Loucy (cell line): ENCODE data around the gene PLA2G12A.
A peak's percentile ranks its signal among the peaks of the same experiment; 100 is the strongest.

Experiments
- H2AFZ ChIP-seq: fragments of 200-600 bp; sonication (generic); 2 replicates; pipeline ENCODE4 v1.6.0; 2016; ENCODE audit warnings: antibody characterized with exemption, mild to moderate bottlenecking, low read length, moderate library complexity
- H3F3A ChIP-seq: fragments of 200-600 bp; 2 replicates; pipeline ENCODE4 v1.6.0; 2016; ENCODE audit warnings: antibody characterized with exemption, low read depth, mild to moderate bottlenecking
- H3K27me3 ChIP-seq: fragments of 200-600 bp; sonication (generic); 2 replicates; pipeline ENCODE4 v1.6.1; 2014; ENCODE audit warnings: low read length, mild to moderate bottlenecking; ENCODE audit not compliant: insufficient read depth, poor library complexity, severe bottlenecking
- H3K36me3 ChIP-seq: fragments of 200-600 bp; sonication (generic); 2 replicates; pipeline ENCODE4 v1.6.1; 2016; ENCODE audit warnings: low read length; ENCODE audit not compliant: insufficient read depth
- H3K4me1 ChIP-seq: fragments of 200-600 bp; sonication (generic); 2 replicates; pipeline ENCODE4 v1.5.1; 2014; ENCODE audit warnings: low read length, mild to moderate bottlenecking; ENCODE audit not compliant: insufficient read depth, poor library complexity, severe bottlenecking
- H3K4me2 ChIP-seq: fragments of 200-600 bp; sonication (generic); 2 replicates; pipeline ENCODE4 v1.6.0; 2014; ENCODE audit warnings: antibody characterized with exemption, low read length, low read depth, mild to moderate bottlenecking; ENCODE audit not compliant: poor library complexity, severe bottlenecking
- H3K4me3 ChIP-seq: fragments of 200-600 bp; sonication (generic); 2 replicates; pipeline ENCODE4 v1.5.1; 2014; ENCODE audit warnings: low read length, mild to moderate bottlenecking, mixed read lengths; ENCODE audit not compliant: poor library complexity, severe bottlenecking
- H3K79me2 ChIP-seq: fragments of 200-600 bp; sonication (generic); 2 replicates; pipeline ENCODE4 v1.6.1; 2014; ENCODE audit warnings: low read length; ENCODE audit not compliant: insufficient read depth
- H3K9ac ChIP-seq: fragments of 200-600 bp; sonication (generic); 2 replicates; pipeline ENCODE4 v1.6.0; 2014; ENCODE audit warnings: mild to moderate bottlenecking, low read depth, low read length, moderate library complexity; ENCODE audit not compliant: poor library complexity, severe bottlenecking
- H3K9me2 ChIP-seq: fragments of 200-600 bp; sonication (generic); replicated peaks from 2 replicates; pipeline ENCODE4 v1.6.1; 2016; ENCODE audit warnings: low read depth, low read length, mixed read lengths
- H3K9me3 ChIP-seq: fragments of 200-600 bp; sonication (generic); 2 replicates; pipeline ENCODE4 v1.6.1; 2014; ENCODE audit warnings: mild to moderate bottlenecking, antibody characterized with exemption, low read length, low read depth; ENCODE audit not compliant: insufficient read depth
- H4K20me1 ChIP-seq: fragments of 200-600 bp; sonication (generic); 2 replicates; pipeline ENCODE4 v1.6.0; 2014; ENCODE audit warnings: antibody characterized with exemption, low read length, mild to moderate bottlenecking; ENCODE audit not compliant: insufficient read depth, poor library complexity, severe bottlenecking
- EZH2phosphoT487 ChIP-seq: fragments of 200-600 bp; IDR thresholded peaks from 2 replicates; pipeline ENCODE4 v1.6.1; 2018; ENCODE audit warnings: antibody characterized with exemption, mild to moderate bottlenecking, moderate library complexity, borderline replicate concordance
- TF ChIP-seq, protein P1 (sequence below): fragments of 200-600 bp; sonication (generic); conservative IDR thresholded peaks from 2 replicates; pipeline ENCODE4 v1.5.1; 2014; ENCODE audit warnings: mild to moderate bottlenecking, antibody characterized with exemption, low read length

PLA2G12A gene

DNA sequence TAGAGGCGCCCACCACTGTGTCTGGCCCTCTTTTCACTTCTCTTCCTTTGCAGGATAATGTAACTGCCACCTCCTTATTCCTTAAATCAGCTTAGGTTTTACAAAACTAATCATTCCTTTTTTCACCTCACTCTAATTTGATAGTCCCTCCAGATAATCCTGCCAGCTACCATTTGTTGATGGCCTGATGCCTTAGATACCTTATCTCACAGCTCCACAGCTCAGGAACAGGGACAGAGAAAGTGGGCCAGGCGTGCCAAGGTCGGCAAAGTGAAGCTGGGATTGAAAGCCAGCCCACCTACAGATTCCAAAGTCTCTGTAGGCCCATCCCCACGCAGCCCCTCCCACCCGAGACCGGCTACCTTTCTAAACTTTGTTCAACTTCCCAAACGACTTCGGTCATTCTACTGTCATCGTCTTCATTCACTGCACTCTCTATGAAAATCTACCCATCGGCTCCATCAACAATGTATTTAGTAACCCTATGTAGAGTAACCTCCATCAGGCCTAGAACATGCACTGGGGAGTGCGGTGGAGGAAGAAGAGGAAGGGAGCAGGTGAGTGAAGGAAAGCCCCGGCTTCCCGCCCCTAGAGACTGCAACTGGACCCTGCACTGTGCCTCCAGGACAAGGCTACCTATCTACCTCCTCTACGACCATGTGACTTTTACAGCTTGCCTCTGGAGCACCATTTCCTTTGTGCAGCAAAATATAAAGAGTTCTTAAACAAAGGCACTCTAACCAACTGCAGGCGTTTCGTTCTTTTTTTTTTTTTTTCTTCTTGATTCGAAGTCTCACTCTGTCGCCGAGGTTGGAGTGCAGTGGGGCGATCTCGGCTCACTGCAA, 28.1 kb downstream of the PLA2G12A start:
- Histone ChIP-seq H3F3A (no peaks in the 10 kb centered on the region), H3K79me2 (peaks cover 57% of the 10 kb centered on the region), H4K20me1 (no peaks in the 10 kb centered on the region), H3K36me3 (peaks cover 8% of the 10 kb centered on the region; the same call in 1 of the 2 replicates), H3K4me2 (peak overlapping the region; percentile 79), H3K9me2 (no peaks in the 10 kb centered on the region), H3K4me3 (peak overlapping the region; percentile 96), H3K9ac (peak overlapping the region; percentile 96), H3K27me3 (no peaks in the 10 kb centered on the region), H3K9me3 (no peaks in the 10 kb centered on the region), H2AFZ (peak overlapping the region; percentile 89), H3K4me1 (peaks cover 51% of the 10 kb centered on the region)
- no peak for TF ChIP-seq EZH2phosphoT487
- TF ChIP-seq, protein P1, sequence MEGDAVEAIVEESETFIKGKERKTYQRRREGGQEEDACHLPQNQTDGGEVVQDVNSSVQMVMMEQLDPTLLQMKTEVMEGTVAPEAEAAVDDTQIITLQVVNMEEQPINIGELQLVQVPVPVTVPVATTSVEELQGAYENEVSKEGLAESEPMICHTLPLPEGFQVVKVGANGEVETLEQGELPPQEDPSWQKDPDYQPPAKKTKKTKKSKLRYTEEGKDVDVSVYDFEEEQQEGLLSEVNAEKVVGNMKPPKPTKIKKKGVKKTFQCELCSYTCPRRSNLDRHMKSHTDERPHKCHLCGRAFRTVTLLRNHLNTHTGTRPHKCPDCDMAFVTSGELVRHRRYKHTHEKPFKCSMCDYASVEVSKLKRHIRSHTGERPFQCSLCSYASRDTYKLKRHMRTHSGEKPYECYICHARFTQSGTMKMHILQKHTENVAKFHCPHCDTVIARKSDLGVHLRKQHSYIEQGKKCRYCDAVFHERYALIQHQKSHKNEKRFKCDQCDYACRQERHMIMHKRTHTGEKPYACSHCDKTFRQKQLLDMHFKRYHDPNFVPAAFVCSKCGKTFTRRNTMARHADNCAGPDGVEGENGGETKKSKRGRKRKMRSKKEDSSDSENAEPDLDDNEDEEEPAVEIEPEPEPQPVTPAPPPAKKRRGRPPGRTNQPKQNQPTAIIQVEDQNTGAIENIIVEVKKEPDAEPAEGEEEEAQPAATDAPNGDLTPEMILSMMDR, result no peak

DNA sequence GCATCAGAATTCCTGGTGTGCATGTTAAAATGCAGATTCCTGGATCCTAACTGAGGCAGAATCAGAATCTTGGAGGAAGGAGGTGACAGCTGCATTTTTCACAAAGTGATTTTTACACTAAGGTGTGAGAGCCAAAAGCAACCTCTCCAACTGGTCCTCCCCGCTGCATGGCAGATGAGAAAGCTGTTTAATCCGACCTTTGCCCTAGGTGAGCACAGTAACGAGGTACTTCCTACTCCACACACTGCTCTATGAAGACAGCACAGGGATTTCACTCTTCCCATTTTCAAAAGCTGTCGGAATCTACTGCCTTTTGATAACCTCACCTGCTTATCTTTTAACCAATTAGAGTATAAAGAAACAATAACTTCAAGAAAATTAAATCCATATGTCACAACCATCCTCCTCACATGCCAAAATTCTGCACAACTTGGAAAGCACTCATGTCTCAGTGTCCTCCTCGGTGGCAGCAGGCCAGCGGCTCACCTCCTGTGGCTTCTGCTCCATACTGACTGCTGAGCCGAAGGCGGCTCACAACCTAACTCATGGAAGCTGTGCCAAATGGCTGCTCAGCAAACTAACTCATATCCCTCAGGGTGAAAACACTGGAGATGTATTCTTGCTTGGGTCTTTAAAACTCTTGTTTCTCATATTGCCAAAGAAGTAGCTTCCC, 30.2 kb downstream of the PLA2G12A start:
- Histone ChIP-seq H3F3A (no peaks in the 10 kb centered on the region), H2AFZ (no peak overlapping the region), H3K9me2 (no peaks in the 10 kb centered on the region), H3K36me3 (peaks cover 18% of the 10 kb centered on the region; the same call in 1 of the 2 replicates), H3K4me3 (peak overlapping the region; percentile 6), H3K9me3 (no peaks in the 10 kb centered on the region), H3K4me2 (peak overlapping the region; percentile 79), H3K9ac (no peak overlapping the region), H3K79me2 (peaks cover 57% of the 10 kb centered on the region), H4K20me1 (peaks cover 7% of the 10 kb centered on the region), H3K4me1 (peaks cover 51% of the 10 kb centered on the region), H3K27me3 (no peaks in the 10 kb centered on the region)
- TF ChIP-seq, protein P1, result no peak
- no peak for TF ChIP-seq EZH2phosphoT487

DNA sequence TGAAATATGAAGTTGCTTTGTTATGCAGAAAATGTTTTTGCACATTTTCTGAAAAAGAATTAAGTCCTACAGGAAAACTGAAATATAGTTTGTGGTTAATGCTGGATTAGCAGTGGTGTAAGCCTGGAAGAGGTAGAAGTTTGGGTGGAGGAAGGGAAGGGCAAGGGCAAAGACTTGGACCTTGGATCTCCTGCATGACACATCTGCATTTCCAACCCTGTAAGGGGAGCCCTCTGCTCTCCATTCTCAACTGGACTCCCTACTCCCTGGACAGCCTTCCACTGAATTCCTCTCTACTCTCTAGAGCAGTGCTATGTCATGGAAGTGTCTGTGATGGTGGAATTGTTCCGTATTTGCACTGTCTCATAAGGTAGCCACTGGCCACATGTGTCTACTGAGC, 31.2 kb downstream of the PLA2G12A start:
- peaks cover 7% of the 10 kb centered on the region for H4K20me1 ChIP-seq
- no peaks in the 10 kb centered on the region for H3K9me2 ChIP-seq
- no peak overlapping the region for H2AFZ ChIP-seq
- peaks cover 44% of the 10 kb centered on the region for H3K4me1 ChIP-seq
- peak overlapping the region; percentile 79 for H3K4me2 ChIP-seq
- H3K4me3 ChIP-seq, result peak overlapping the region; percentile 17
- peaks cover 57% of the 10 kb centered on the region for H3K79me2 ChIP-seq
- TF ChIP-seq, protein P1, result no peak
- no peak for TF ChIP-seq EZH2phosphoT487
- H3K9ac ChIP-seq, result no peak overlapping the region
- H3K27me3 ChIP-seq, result no peaks in the 10 kb centered on the region
- no peaks in the 10 kb centered on the region for H3F3A ChIP-seq
- H3K9me3 ChIP-seq, result no peaks in the 10 kb centered on the region
- peaks cover 28% of the 10 kb centered on the region; the same call in 1 of the 2 replicates for H3K36me3 ChIP-seq
